Skin epidermis (tissue), 12 donors: ENCODE measurements around the gene CACNA1S.

ENCODE experiments used
- H3K27ac ChIP-seq, 21 experiments: fragments of 200-600 bp; sonication (generic) in 11 of 21; one replicate each; pipeline ENCODE4 v1.5.0; 2020; ENCODE audit warnings: mild to moderate bottlenecking in 3 of 21, inconsistent platforms in 2 of 21, moderate library complexity in 2 of 21
- H3K4me3 ChIP-seq, 7 experiments: fragments of 200-600 bp; sonication (generic) in 2 of 7; one replicate each; pipeline ENCODE4 v1.5.0; 2020; ENCODE audit warnings: inconsistent platforms in 2 of 7, mild to moderate bottlenecking in 2 of 7, moderate library complexity in 1 of 7

Gene CACNA1S

GRCh38 chr1:201098992-201099677 is 13.1 kb downstream of the CACNA1S start:
- Histone ChIP-seq H3K27ac (no peak overlapping the region), H3K4me3 (no peak overlapping the region)

- H3K27ac ChIP-seq = no peak overlapping the region
Observed at GRCh38 chr1:201096977-201097856, 15.0 kb downstream of the CACNA1S start.

GRCh38 chr1:201096041-201096461 is 16.2 kb downstream of the CACNA1S start:
- H3K27ac ChIP-seq = no peak overlapping the region
- H3K4me3 ChIP-seq = no peak overlapping the region

More at GRCh38 chr1:201096977-201097856, 15.0 kb downstream of the CACNA1S start:
- H3K4me3 ChIP-seq = no peak overlapping the region

GRCh38 chr1:201095581-201095980 is 16.6 kb downstream of the CACNA1S start:
- no peak overlapping the region for H3K27ac ChIP-seq
- no peak overlapping the region for H3K4me3 ChIP-seq

- Histone ChIP-seq H3K4me3 (no peak overlapping the region), H3K27ac (no peak overlapping the region)
Observed at GRCh38 chr1:201094832-201095231, 17.4 kb downstream of the CACNA1S start.

GRCh38 chr1:201093962-201094361 is 18.3 kb downstream of the CACNA1S start:
- Histone ChIP-seq H3K4me3 (no peak overlapping the region), H3K27ac (no peak overlapping the region)

GRCh38 chr1:201093561-201093960 is 18.7 kb downstream of the CACNA1S start:
- no peak overlapping the region for H3K27ac ChIP-seq
- no peak overlapping the region for H3K4me3 ChIP-seq

GRCh38 chr1:201092738-201093137 is 19.5 kb downstream of the CACNA1S start:
- H3K4me3 ChIP-seq = no peak overlapping the region
- no peak overlapping the region for H3K27ac ChIP-seq

GRCh38 chr1:201091256-201091655 is 21.0 kb downstream of the CACNA1S start:
- no peak overlapping the region for H3K4me3 ChIP-seq
- H3K27ac ChIP-seq = no peak overlapping the region

GRCh38 chr1:201090541-201090940 is 21.7 kb downstream of the CACNA1S start:
- Histone ChIP-seq H3K4me3 (no peak overlapping the region), H3K27ac (no peak overlapping the region)

- no peak overlapping the region for H3K4me3 ChIP-seq
Observed at GRCh38 chr1:201089596-201089995, 22.6 kb downstream of the CACNA1S start.

GRCh38 chr1:201088901-201089525 is 23.2 kb downstream of the CACNA1S start:
- Histone ChIP-seq H3K27ac (no peak overlapping the region), H3K4me3 (no peak overlapping the region)

More at GRCh38 chr1:201089596-201089995, 22.6 kb downstream of the CACNA1S start:
- H3K27ac ChIP-seq = no peak overlapping the region

- no peak overlapping the region for H3K27ac ChIP-seq
- H3K4me3 ChIP-seq = no peak overlapping the region
Observed at GRCh38 chr1:201088395-201088794, 23.8 kb downstream of the CACNA1S start.

- Histone ChIP-seq H3K27ac (no peak overlapping the region), H3K4me3 (no peak overlapping the region)
Observed at GRCh38 chr1:201085902-201086735, 26.1 kb downstream of the CACNA1S start.

- Histone ChIP-seq H3K4me3 (no peak overlapping the region), H3K27ac (no peak overlapping the region)
Observed at GRCh38 chr1:201084295-201084694, 27.9 kb downstream of the CACNA1S start.

- Histone ChIP-seq H3K27ac (no peak overlapping the region), H3K4me3 (no peak overlapping the region)
Observed at GRCh38 chr1:201083741-201084140, 28.5 kb downstream of the CACNA1S start.

- Histone ChIP-seq H3K27ac (no peak overlapping the region), H3K4me3 (no peak overlapping the region)
Observed at GRCh38 chr1:201080135-201080534, 32.1 kb downstream of the CACNA1S start.

GRCh38 chr1:201077736-201078135 is 34.5 kb downstream of the CACNA1S start:
- Histone ChIP-seq H3K27ac (no peak overlapping the region), H3K4me3 (no peak overlapping the region)

GRCh38 chr1:201077116-201077515 is 35.1 kb downstream of the CACNA1S start:
- no peak overlapping the region for H3K4me3 ChIP-seq
- no peak overlapping the region for H3K27ac ChIP-seq

GRCh38 chr1:201076092-201076491 is 36.1 kb downstream of the CACNA1S start:
- Histone ChIP-seq H3K4me3 (no peak overlapping the region), H3K27ac (no peak overlapping the region)
